GM12878 (cell line): Measurements from ENCODE around the gene NKIRAS1.

Source experiments
- BRCA1 ChIP-seq: IDR thresholded peaks from 2 replicates; pipeline ENCODE4 v1.6.1; 2011; ENCODE audit warnings: low read depth, low read length, improper control_type of control experiment
- CTCF ChIP-seq, 3 experiments: IDR thresholded peaks in 2 of 3; conservative IDR thresholded peaks in 1 of 3; 2 replicates each; pipeline ENCODE4 v1.5.1; 2011; ENCODE audit warnings: low read depth in 3 of 3, low read length in 3 of 3, mild to moderate bottlenecking in 3 of 3, control low read depth in 2 of 3, moderate library complexity in 2 of 3, inconsistent platforms in 1 of 3, mixed read lengths in 1 of 3; ENCODE audit not compliant: control insufficient read depth in 2 of 3, insufficient read depth in 1 of 3; ENCODE audit errors: extremely low read depth in 1 of 3
- NFYB ChIP-seq: IDR thresholded peaks from 2 replicates; pipeline ENCODE4 v1.6.1; 2011; ENCODE audit warnings: low read depth, mild to moderate bottlenecking, low read length, improper control_type of control experiment, moderate library complexity; ENCODE audit not compliant: insufficient read depth
- RFX5 ChIP-seq: IDR thresholded peaks from 2 replicates; pipeline ENCODE4 v1.6.1; 2011; ENCODE audit warnings: low read depth, low read length, improper control_type of control experiment

GRCh38 chr3:23911397-23911796 is 5.4 kb downstream of the NKIRAS1 start:
- TF ChIP-seq BRCA1 (no peak), CTCF (IDR thresholded peaks at IDR 0.05 in 2 of 3, conservative IDR thresholded peaks at IDR 0.05 in 1 of 3; ENCODE audit: control insufficient read depth in 2 of 3, extremely low read depth in 1 of 3, insufficient read depth in 1 of 3, low read depth in 3 of 3, low read length in 3 of 3) (no peak), RFX5 (no peak), NFYB (no peak)
